Measurements from ENCODE around the gene HRCT1. TPM values are rescaled to one million over a fixed set of nuclear protein-coding genes. Genes with fewer than 3 reads are reported as not detected.
A peak's percentile ranks its signal among the peaks of the same experiment; 100 is the strongest.
"Not testable (repeated sequence)": the region's sequence is repeated elsewhere in the genome, so short reads cannot be mapped to it uniquely, and the experiment has no call there.

HRCT1 gene
- total and polyA plus RNA-seq, 2 of the 4 experiments (the other 2 are of a cell fraction): 1.1 to 3.9 TPM

- no peaks in the 10 kb centered on the region for H3K36me3 ChIP-seq (ENCODE audit: control insufficient read depth, insufficient read depth, low read length)
- H2BK5ac ChIP-seq (ENCODE audit: low read depth, low read length, poor library complexity, severe bottlenecking): no peak overlapping the region
- no peak overlapping the region for H3K23ac ChIP-seq (ENCODE audit: low read depth, low read length)
- no peaks in the 10 kb centered on the region for H4K20me1 ChIP-seq (ENCODE audit: insufficient read depth, low read length)
- H4K91ac ChIP-seq (ENCODE audit: insufficient read depth, low read depth, low read length): no peak overlapping the region
- no peak overlapping the region for H2BK15ac ChIP-seq (ENCODE audit: low read depth, low read length)
- 0 out of 2 replicates have a peak overlapping the region, but pooled peaks have one; percentile 48 for H3K4me2 ChIP-seq (ENCODE audit: low read depth, low read length)
- H3K9ac ChIP-seq (ENCODE audit: low read depth, low read length): no peak overlapping the region
- no peaks in the 10 kb centered on the region for H3K9me3 ChIP-seq (ENCODE audit: control insufficient read depth, insufficient read depth, low read length)
- no peak overlapping the region for H3K4me3 ChIP-seq (ENCODE audit: insufficient read depth, low read depth, low read length)
- H2AFZ ChIP-seq (replicated peaks; ENCODE audit: low read length, poor library complexity): no peak overlapping the region
- H3K27me3 ChIP-seq (ENCODE audit: control insufficient read depth, insufficient read depth, low read length): peaks cover 5% of the 10 kb centered on the region
- no peak overlapping the region for H3K14ac ChIP-seq (replicated peaks; ENCODE audit: low read depth, low read length)
- CTCF ChIA-PET: interaction anchor here (0.6 to 1.7 kb wide), 4 partner anchors 8 to 92 kb away, joined by 3 to 37 read pairs (median 14); partner anchors contain the start of genes FAM221B, NPR2 and TMEM8B
- H2BK120ac ChIP-seq (ENCODE audit: low read depth, low read length): no peak overlapping the region
- no peak overlapping the region for H2AK5ac ChIP-seq (ENCODE audit: low read depth, low read length)
- H4K5ac ChIP-seq (ENCODE audit: low read depth, low read length): no peak overlapping the region
- no peak overlapping the region for H3K27ac ChIP-seq (ENCODE audit: insufficient read depth, low read length)
- H2AK9ac ChIP-seq (replicated peaks; ENCODE audit: low read depth, low read length, poor library complexity): no peak overlapping the region
- no peak overlapping the region for H3K18ac ChIP-seq (ENCODE audit: low read depth, low read length)
- H3K9me1 ChIP-seq (ENCODE audit: insufficient read depth, low read length): no peaks in the 10 kb centered on the region
- TF ChIP-seq NFE2L2 (IDR thresholded peaks at IDR 0.05; ENCODE audit: low read depth, low read length): no peak
- H3K56ac ChIP-seq (ENCODE audit: extremely low read depth, insufficient read depth, low read length): no peak overlapping the region
- no peak overlapping the region for H2BK20ac ChIP-seq (ENCODE audit: low read depth, low read length)
- dilution Hi-C loops (cut with HindIII; ENCODE audit: low sequenced_read_pairs, unreplicated experiment): no loop called here
- DNase-seq: peak; percentile 21
- no peaks in the 10 kb centered on the region for H3K79me1 ChIP-seq (ENCODE audit: low read depth in 1 of 2, low read length in 2 of 2)
- in situ Hi-C loops (cut with MboI; ENCODE audit: low sequenced_read_pairs): loop anchor here (5.0 to 10.0 kb wide), 2 partner anchors 62 to 106 kb away; no protein-coding TSS in a partner anchor
- H4K8ac ChIP-seq (ENCODE audit: low read depth in 2 of 2, low read length in 2 of 2): no peak overlapping the region
- H3K4ac ChIP-seq (ENCODE audit: low read depth, low read length): no peak overlapping the region
- ATAC-seq (ENCODE audit: low read depth): peak; percentile 29
- no TSS peak for BruUV-seq (replicated peaks)
- POLR2A ChIA-PET (ENCODE audit: unreplicated experiment): interaction anchor here (1.2 kb wide), 1 partner anchor 93 kb away, joined by 3 read pairs; no protein-coding TSS in a partner anchor
- intact Hi-C loops (cut with micrococcal nuclease): loop anchor here (1.0 kb wide), 2 partner anchors 57 to 93 kb away; no protein-coding TSS in a partner anchor
- WGBS, 2 experiments (ENCODE audit: extremely low coverage in 2 of 2, insufficient read length in 1 of 2): 50% methylated on average over 1 of the region's 3 CpGs; no CpG with 5 or more reads in 1 of the 2 experiments
- H3K4me1 ChIP-seq (ENCODE audit: control insufficient read depth, insufficient read depth, low read length): no peaks in the 10 kb centered on the region
These were observed 23.0 kb upstream of the HRCT1 start for GRCh38 chr9:35882996-35883395.

GRCh38 chr9:35884908-35885307 lies 21.1 kb upstream of the HRCT1 start:
- H4K5ac ChIP-seq (ENCODE audit: low read depth, low read length); H3K4ac ChIP-seq (ENCODE audit: low read depth, low read length); H3K27me3 ChIP-seq (ENCODE audit: control insufficient read depth, insufficient read depth, low read length); H3K79me1 ChIP-seq (ENCODE audit: low read depth in 1 of 2, low read length in 2 of 2); H2AK5ac ChIP-seq (ENCODE audit: low read depth, low read length); H2AFZ ChIP-seq (replicated peaks; ENCODE audit: low read length, poor library complexity); H2BK120ac ChIP-seq (ENCODE audit: low read depth, low read length); H3K18ac ChIP-seq (ENCODE audit: low read depth, low read length); POLR2A ChIA-PET (ENCODE audit: unreplicated experiment); H2BK5ac ChIP-seq (ENCODE audit: low read depth, low read length, poor library complexity, severe bottlenecking); H4K91ac ChIP-seq (ENCODE audit: insufficient read depth, low read depth, low read length); DNase-seq; dilution Hi-C loops (cut with HindIII; ENCODE audit: low sequenced_read_pairs, unreplicated experiment); H2AK9ac ChIP-seq (replicated peaks; ENCODE audit: low read depth, low read length, poor library complexity); H4K8ac ChIP-seq (ENCODE audit: low read depth in 2 of 2, low read length in 2 of 2); H3K27ac ChIP-seq (ENCODE audit: insufficient read depth, low read length); H3K56ac ChIP-seq (ENCODE audit: extremely low read depth, insufficient read depth, low read length); H3K9me3 ChIP-seq (ENCODE audit: control insufficient read depth, insufficient read depth, low read length); intact Hi-C loops (cut with micrococcal nuclease); H3K36me3 ChIP-seq (ENCODE audit: control insufficient read depth, insufficient read depth, low read length); H3K9me1 ChIP-seq (ENCODE audit: insufficient read depth, low read length); H3K4me2 ChIP-seq (ENCODE audit: low read depth, low read length); H3K4me1 ChIP-seq (ENCODE audit: control insufficient read depth, insufficient read depth, low read length); H3K23ac ChIP-seq (ENCODE audit: low read depth, low read length); H3K14ac ChIP-seq (replicated peaks; ENCODE audit: low read depth, low read length); H3K4me3 ChIP-seq (ENCODE audit: insufficient read depth, low read depth, low read length); ATAC-seq (ENCODE audit: low read depth); H2BK15ac ChIP-seq (ENCODE audit: low read depth, low read length); H4K20me1 ChIP-seq (ENCODE audit: insufficient read depth, low read length); BruUV-seq (replicated peaks); H3K9ac ChIP-seq (ENCODE audit: low read depth, low read length); H2BK20ac ChIP-seq (ENCODE audit: low read depth, low read length): not testable (repeated sequence)
- in situ Hi-C loops (cut with MboI; ENCODE audit: low sequenced_read_pairs): loop anchor here (5.0 to 10.0 kb wide), 2 partner anchors 60 to 108 kb away; no protein-coding TSS in a partner anchor
- no CpG with 5 or more reads among the region's 3 CpGs for WGBS, 2 experiments (ENCODE audit: extremely low coverage in 2 of 2, insufficient read length in 1 of 2)
- CTCF ChIA-PET: interaction anchor here (0.7 to 1.2 kb wide), 2 partner anchors 59 to 320 kb away, joined by 3 read pairs; no protein-coding TSS in a partner anchor

Data from IMR-90 (cell line).